ENCODE measurements around the gene TOX2. TPM values are rescaled to one million over a fixed set of nuclear protein-coding genes. Genes with fewer than 3 reads are reported as not detected.

TOX2 gene
- total RNA-seq, 2 donors from 2014 or later = 2.4 to 3.4 TPM

DNA sequence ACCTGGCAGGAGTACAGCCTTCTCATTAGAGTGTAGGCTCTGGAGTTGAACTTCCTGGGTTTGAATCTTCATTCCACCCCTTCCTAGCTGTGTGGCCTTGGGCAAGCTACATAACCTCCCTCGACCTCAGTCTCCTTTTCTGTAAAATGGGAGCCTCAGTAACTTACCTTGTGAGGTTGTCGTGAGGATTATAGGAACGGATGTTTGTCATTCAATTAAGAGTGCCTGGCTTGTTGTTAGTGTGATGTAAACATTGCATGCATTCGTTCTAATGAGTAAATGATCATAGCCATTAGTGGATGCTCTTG is 45.2 kb downstream of the TOX2 start:
- Mint-ChIP-seq H3K4me1 (peaks cover 16% of the 10 kb centered on the region), H3K9me3 (peaks cover 5% of the 10 kb centered on the region), H3K4me3 (no peak overlapping the region), H3K27ac (no peak overlapping the region), H3K36me3 (ENCODE audit: low read depth) (no peaks in the 10 kb centered on the region), H3K27me3 (ENCODE audit: insufficient read depth) (peaks cover 17% of the 10 kb centered on the region)
- Histone ChIP-seq H3K9ac (ENCODE audit: extremely low read depth, low read length, poor library complexity, severe bottlenecking) (no peak overlapping the region), H3K4me3 (ENCODE audit: low read length) (no peak overlapping the region), H3K27me3 (ENCODE audit: control insufficient read depth, insufficient read depth, low read length, poor library complexity, severe bottlenecking) (no peaks in the 10 kb centered on the region), H3K27ac (ENCODE audit: low read depth, low read length) (no peak overlapping the region), H3K9me3 (ENCODE audit: control insufficient read depth, low read length) (no peaks in the 10 kb centered on the region), H3K4me1 (ENCODE audit: control insufficient read depth, insufficient read depth, low read length) (peaks cover 2% of the 10 kb centered on the region), H3K36me3 (ENCODE audit: control insufficient read depth, insufficient read depth, low read length) (no peaks in the 10 kb centered on the region)
- TF ChIP-seq, protein P1, sequence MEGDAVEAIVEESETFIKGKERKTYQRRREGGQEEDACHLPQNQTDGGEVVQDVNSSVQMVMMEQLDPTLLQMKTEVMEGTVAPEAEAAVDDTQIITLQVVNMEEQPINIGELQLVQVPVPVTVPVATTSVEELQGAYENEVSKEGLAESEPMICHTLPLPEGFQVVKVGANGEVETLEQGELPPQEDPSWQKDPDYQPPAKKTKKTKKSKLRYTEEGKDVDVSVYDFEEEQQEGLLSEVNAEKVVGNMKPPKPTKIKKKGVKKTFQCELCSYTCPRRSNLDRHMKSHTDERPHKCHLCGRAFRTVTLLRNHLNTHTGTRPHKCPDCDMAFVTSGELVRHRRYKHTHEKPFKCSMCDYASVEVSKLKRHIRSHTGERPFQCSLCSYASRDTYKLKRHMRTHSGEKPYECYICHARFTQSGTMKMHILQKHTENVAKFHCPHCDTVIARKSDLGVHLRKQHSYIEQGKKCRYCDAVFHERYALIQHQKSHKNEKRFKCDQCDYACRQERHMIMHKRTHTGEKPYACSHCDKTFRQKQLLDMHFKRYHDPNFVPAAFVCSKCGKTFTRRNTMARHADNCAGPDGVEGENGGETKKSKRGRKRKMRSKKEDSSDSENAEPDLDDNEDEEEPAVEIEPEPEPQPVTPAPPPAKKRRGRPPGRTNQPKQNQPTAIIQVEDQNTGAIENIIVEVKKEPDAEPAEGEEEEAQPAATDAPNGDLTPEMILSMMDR (conservative IDR thresholded peaks at IDR 0.05) = no peak
- DNase-seq = no peak
- WGBS, 2 experiments (ENCODE audit: insufficient coverage in 1 of 2, insufficient read length in 1 of 2) = 90 to 97% methylated on average over 3 to 4 of the region's 4 CpGs

DNA sequence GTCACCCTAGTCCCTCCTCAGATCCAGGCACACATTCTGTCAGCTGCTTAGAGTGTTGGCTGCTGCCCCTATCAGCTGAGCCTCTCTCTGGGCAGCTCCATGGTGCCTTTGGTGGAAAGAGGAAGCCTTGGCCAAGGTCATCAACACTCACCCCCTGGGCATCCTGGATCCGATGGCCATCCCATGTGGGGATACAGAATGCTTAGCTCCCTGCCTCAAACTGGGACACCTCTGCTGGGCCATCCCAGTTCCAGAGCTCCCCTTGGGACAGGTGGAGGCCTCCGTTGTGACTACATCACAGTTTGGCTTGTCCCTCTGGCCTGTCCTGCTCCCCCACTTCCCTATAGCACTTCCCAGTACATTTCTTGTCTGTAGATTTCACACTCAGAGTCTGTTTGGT is 45.6 kb downstream of the TOX2 start:
- Mint-ChIP-seq H3K27ac (no peak overlapping the region), H3K36me3 (ENCODE audit: low read depth) (no peaks in the 10 kb centered on the region), H3K9me3 (peaks cover 5% of the 10 kb centered on the region), H3K27me3 (ENCODE audit: insufficient read depth) (peaks cover 17% of the 10 kb centered on the region), H3K4me1 (peaks cover 13% of the 10 kb centered on the region), H3K4me3 (no peak overlapping the region)
- Histone ChIP-seq H3K27me3 (ENCODE audit: control insufficient read depth, insufficient read depth, low read length, poor library complexity, severe bottlenecking) (no peaks in the 10 kb centered on the region), H3K9me3 (ENCODE audit: control insufficient read depth, low read length) (no peaks in the 10 kb centered on the region), H3K27ac (ENCODE audit: low read depth, low read length) (no peak overlapping the region), H3K9ac (ENCODE audit: extremely low read depth, low read length, poor library complexity, severe bottlenecking) (no peak overlapping the region), H3K4me3 (ENCODE audit: low read length) (no peak overlapping the region), H3K36me3 (ENCODE audit: control insufficient read depth, insufficient read depth, low read length) (no peaks in the 10 kb centered on the region), H3K4me1 (ENCODE audit: control insufficient read depth, insufficient read depth, low read length) (peaks cover 3% of the 10 kb centered on the region)
- peak; percentile 40 for DNase-seq
- 85 to 91% methylated on average over 2 of the region's 2 CpGs for WGBS, 2 experiments (ENCODE audit: insufficient coverage in 1 of 2, insufficient read length in 1 of 2)
- TF ChIP-seq, protein P1 (conservative IDR thresholded peaks at IDR 0.05) = no peak

DNA sequence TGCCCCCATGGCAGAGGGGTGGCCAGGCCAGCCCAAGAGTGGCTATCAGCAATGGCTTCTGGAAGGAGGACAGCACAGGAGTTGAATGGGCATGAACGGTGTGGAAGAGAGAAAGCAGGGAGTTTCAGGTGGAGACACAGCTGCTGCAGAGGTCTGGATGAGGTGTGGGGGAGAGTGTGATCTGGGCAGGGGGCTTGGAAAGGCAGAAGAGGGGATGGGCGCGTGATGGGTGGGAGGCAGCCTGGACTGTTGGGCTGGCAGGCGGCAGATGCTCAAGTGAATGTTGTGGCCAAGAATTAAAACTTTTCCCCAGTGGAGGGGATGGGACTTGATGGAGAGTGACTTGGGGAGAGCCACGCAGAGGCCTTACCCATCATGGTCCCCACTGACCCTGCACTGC is 46.5 kb downstream of the TOX2 start:
- Histone ChIP-seq H3K27me3 (ENCODE audit: control insufficient read depth, insufficient read depth, low read length, poor library complexity, severe bottlenecking) (no peaks in the 10 kb centered on the region), H3K9ac (ENCODE audit: extremely low read depth, low read length, poor library complexity, severe bottlenecking) (no peak overlapping the region), H3K9me3 (ENCODE audit: control insufficient read depth, low read length) (no peaks in the 10 kb centered on the region), H3K4me3 (ENCODE audit: low read length) (no peak overlapping the region), H3K36me3 (ENCODE audit: control insufficient read depth, insufficient read depth, low read length) (no peaks in the 10 kb centered on the region), H3K27ac (ENCODE audit: low read depth, low read length) (no peak overlapping the region), H3K4me1 (ENCODE audit: control insufficient read depth, insufficient read depth, low read length) (peaks cover 3% of the 10 kb centered on the region)
- Mint-ChIP-seq H3K4me3 (no peak overlapping the region), H3K27ac (no peak overlapping the region), H3K9me3 (peaks cover 5% of the 10 kb centered on the region), H3K4me1 (peaks cover 6% of the 10 kb centered on the region), H3K27me3 (ENCODE audit: insufficient read depth) (peaks cover 17% of the 10 kb centered on the region), H3K36me3 (ENCODE audit: low read depth) (no peaks in the 10 kb centered on the region)
- WGBS, 2 experiments (ENCODE audit: insufficient coverage in 1 of 2, insufficient read length in 1 of 2) = 94 to 96% methylated on average over 4 to 5 of the region's 5 CpGs
- DNase-seq = peak; percentile 24
- TF ChIP-seq, protein P1 (conservative IDR thresholded peaks at IDR 0.05) = no peak
